ENCODE results near the gene ZFYVE28. TPM values are rescaled to one million over a fixed set of nuclear protein-coding genes. Genes with fewer than 3 reads are reported as not detected.

Gene ZFYVE28
- total RNA-seq, 6 donors from 2014 or later: 10.8 to 51.3 (median 15.2) TPM

GRCh38 chr4:2306773-2307410 is 111.6 kb downstream of the ZFYVE28 start:
- H3K36me3 ChIP-seq: no peaks in the 10 kb centered on the region
- no peaks in the 10 kb centered on the region for H3K27me3 ChIP-seq
- ATAC-seq (ENCODE audit: low FRiP score in 2 of 2) (no peak), DNase-seq (no peak)
- H3K4me3 ChIP-seq: no peak overlapping the region
- H3K4me1 ChIP-seq: no peaks in the 10 kb centered on the region
- 88 to 94% methylated on average over 10 of the region's 10 CpGs for WGBS, 2 donors
- H3K9me3 ChIP-seq: peaks cover 0 to 6% (median 1%) of the 10 kb centered on the region in 4 donors
- no peak overlapping the region for H3K27ac ChIP-seq
- TF ChIP-seq EP300 (IDR thresholded peaks at IDR 0.05): no peak
- no peak for TF ChIP-seq POLR2A (IDR thresholded peaks at IDR 0.05)
- TF ChIP-seq POLR2AphosphoS5 (IDR thresholded peaks at IDR 0.05): no peak
- no peak for TF ChIP-seq CTCF (IDR thresholded peaks at IDR 0.05)

- 88 to 89% methylated on average over 7 to 11 of the region's 11 CpGs for WGBS, 2 donors
- ATAC-seq (ENCODE audit: low FRiP score in 2 of 2) (no peak), DNase-seq (no peak)
- no peak overlapping the region for H3K27ac ChIP-seq
- H3K36me3 ChIP-seq: no peaks in the 10 kb centered on the region
- no peaks in the 10 kb centered on the region for H3K27me3 ChIP-seq
- TF ChIP-seq CTCF (IDR thresholded peaks at IDR 0.05) (no peak), POLR2AphosphoS5 (IDR thresholded peaks at IDR 0.05) (no peak), POLR2A (IDR thresholded peaks at IDR 0.05) (no peak), EP300 (IDR thresholded peaks at IDR 0.05) (no peak)
- no peak overlapping the region for H3K4me3 ChIP-seq
- no peaks in the 10 kb centered on the region for H3K4me1 ChIP-seq
- H3K9me3 ChIP-seq: peaks cover 0 to 6% (median 1%) of the 10 kb centered on the region in 4 donors
Measured at GRCh38 chr4:2305766-2306501, 112.5 kb downstream of the ZFYVE28 start.

- peaks cover 0 to 6% (median 1%) of the 10 kb centered on the region in 4 donors for H3K9me3 ChIP-seq
- peak in 1 of 2 donors; percentile 83 for DNase-seq
- H3K36me3 ChIP-seq: peaks cover 0 to 4% (median 0%) of the 10 kb centered on the region in 4 donors
- H3K4me1 ChIP-seq: no peaks in the 10 kb centered on the region
- no peak for TF ChIP-seq CTCF (IDR thresholded peaks at IDR 0.05)
- no peak for TF ChIP-seq EP300 (IDR thresholded peaks at IDR 0.05)
- no peak for TF ChIP-seq POLR2A (IDR thresholded peaks at IDR 0.05)
- TF ChIP-seq POLR2AphosphoS5 (IDR thresholded peaks at IDR 0.05): no peak
- WGBS, 2 donors: 91 to 97% methylated on average over 23 to 41 of the region's 41 CpGs
- no peak for ATAC-seq (ENCODE audit: low FRiP score in 2 of 2)
- no peak overlapping the region for H3K27ac ChIP-seq
- H3K4me3 ChIP-seq: no peak overlapping the region
- no peaks in the 10 kb centered on the region for H3K27me3 ChIP-seq
Measured at GRCh38 chr4:2304877-2305561, 113.4 kb downstream of the ZFYVE28 start.

GRCh38 chr4:2304321-2304876 is 114.0 kb downstream of the ZFYVE28 start:
- ATAC-seq (ENCODE audit: low FRiP score in 2 of 2) (peak in 1 of 2 donors; percentile 9), DNase-seq (no peak)
- H3K4me1 ChIP-seq: no peaks in the 10 kb centered on the region
- WGBS, 2 donors: 95% methylated on average over 31 of the region's 32 CpGs; no CpG with 5 or more reads in 1 of the 2 donors
- no peaks in the 10 kb centered on the region for H3K27me3 ChIP-seq
- no peak overlapping the region for H3K27ac ChIP-seq
- peaks cover 0 to 6% (median 1%) of the 10 kb centered on the region in 4 donors for H3K9me3 ChIP-seq
- no peak for TF ChIP-seq POLR2AphosphoS5 (IDR thresholded peaks at IDR 0.05)
- no peak for TF ChIP-seq EP300 (IDR thresholded peaks at IDR 0.05)
- TF ChIP-seq POLR2A (IDR thresholded peaks at IDR 0.05): no peak
- TF ChIP-seq CTCF (IDR thresholded peaks at IDR 0.05): no peak
- H3K36me3 ChIP-seq: peaks cover 0 to 4% (median 0%) of the 10 kb centered on the region in 4 donors
- H3K4me3 ChIP-seq: no peak overlapping the region
